Panc1 (cell line): ENCODE results near the gene MPP3. TPM values are rescaled to one million over a fixed set of nuclear protein-coding genes. Genes with fewer than 3 reads are reported as not detected.

ENCODE experiments used
- ATAC-seq: fragments of 200-7000 bp; cut with Tn5 transposase; 2 replicates; pipeline ENCODE4 v1.9.1; 2020; ENCODE audit warnings: mild to moderate bottlenecking, moderate library complexity
- BruUV-seq: library from RNA; stranded (reverse); fragments of 400-500 nt; replicated peaks from 2 replicates; lab custom pipeline; 2021; lab: Mats Ljungman, UMichigan
- CTCF ChIA-PET: fragments of 300-600 bp; sonication (Branson Sonifier 250); formaldehyde crosslinking; loops from one replicate; lab custom pipeline; 2022; ENCODE audit warnings: antibody characterized with exemption; lab: Charles Lee
- POLR2A ChIA-PET: fragments of 300-600 bp; sonication (Branson Sonifier 250); formaldehyde crosslinking; loops from one replicate; lab custom pipeline; 2022; ENCODE audit warnings: antibody characterized with exemption; lab: Charles Lee
- DNase-seq: peaks from one replicate; pipeline ENCODE4 v3.0.0-alpha.2; 2010; ENCODE audit warnings: low read depth, low spot score
- H3K27ac ChIP-seq: 2 replicates; pipeline ENCODE4 v1.5.1; 2011; ENCODE audit warnings: mild to moderate bottlenecking, low read length, inconsistent platforms
- H3K27me3 ChIP-seq: fragments of 200-500 bp; sonication (Bioruptor generic); 2 replicates; pipeline ENCODE4 v1.6.0; 2014; ENCODE audit warnings: low read length, inconsistent platforms; ENCODE audit not compliant: control insufficient read depth, insufficient read depth
- H3K36me3 ChIP-seq: fragments of 200-500 bp; sonication (Bioruptor generic); 2 replicates; pipeline ENCODE4 v1.5.1; 2014; ENCODE audit warnings: inconsistent platforms, mild to moderate bottlenecking, low read length, moderate library complexity; ENCODE audit not compliant: control insufficient read depth, insufficient read depth
- H3K4me1 ChIP-seq: 2 replicates; pipeline ENCODE4 v1.5.1; 2011; ENCODE audit warnings: inconsistent platforms, mild to moderate bottlenecking, low read length, moderate library complexity; ENCODE audit not compliant: control insufficient read depth, insufficient read depth
- H3K4me3 ChIP-seq, 2 experiments: 2 replicates each; pipeline ENCODE4 v1.5.1; 2011 to 2012; ENCODE audit warnings: low read depth in 2 of 2, low read length in 2 of 2, mild to moderate bottlenecking in 2 of 2, inconsistent platforms in 1 of 2, moderate library complexity in 1 of 2
- H3K9me3 ChIP-seq: fragments of 200-500 bp; sonication (Bioruptor generic); 2 replicates; pipeline ENCODE4 v1.5.1; 2014; ENCODE audit warnings: low read depth, mild to moderate bottlenecking, inconsistent platforms, low read length, moderate library complexity; ENCODE audit not compliant: control insufficient read depth, insufficient read depth
- CTCF ChIP-seq: fragments of 450-650 bp; IDR thresholded peaks from 2 replicates; pipeline ENCODE4 v1.5.1; 2017; ENCODE audit warnings: mild to moderate bottlenecking
- POLR2AphosphoS5 ChIP-seq: IDR thresholded peaks from 2 replicates; pipeline ENCODE4 v1.6.1; 2012; ENCODE audit warnings: mild to moderate bottlenecking, low read depth, low read length, moderate library complexity
- REST ChIP-seq, 2 experiments: IDR thresholded peaks; 2 replicates each; pipeline ENCODE4 v1.6.1; 2011 to 2012; ENCODE audit warnings: low read depth in 2 of 2, control low read depth in 1 of 2, low read length in 1 of 2, mild to moderate bottlenecking in 1 of 2, moderate library complexity in 1 of 2; ENCODE audit not compliant: insufficient read depth in 1 of 2
- SIN3A ChIP-seq: IDR thresholded peaks from 2 replicates; pipeline ENCODE4 v1.6.1; 2012; ENCODE audit warnings: low read depth, mild to moderate bottlenecking, low read length, moderate library complexity, borderline replicate concordance; ENCODE audit not compliant: insufficient read depth
- TCF7L2 ChIP-seq: IDR thresholded peaks from 2 replicates; pipeline ENCODE4 v1.6.1; 2011; ENCODE audit warnings: mild to moderate bottlenecking, low read depth, low read length, inconsistent platforms
- in situ Hi-C: cut with HindIII; loops from 2 replicates; pipeline ENCODE4 v1.10.0; 2016; ENCODE audit warnings: low sequenced_read_pairs, low pct_unique_long_range_greater_than_20kb
- intact Hi-C: fragments of 100-400 bp; cut with micrococcal nuclease; formaldehyde crosslinking; loops from one replicate; pipeline ENCODE4 v1.10.0; 2022; ENCODE audit not compliant: unreplicated experiment
- total RNA-seq: library from RNA; stranded (reverse); gene quantifications from one replicate; pipeline ENCODE4 v1.2.1, GENCODE V29; 2021; ENCODE audit not compliant: unreplicated experiment

MPP3 gene
- total RNA-seq, 1 experiment from 2014 or later: 7.1 TPM

- Histone ChIP-seq H3K27me3 (no peaks in the 10 kb centered on the region), H3K4me1 (no peaks in the 10 kb centered on the region), H3K4me3 (no peak overlapping the region), H3K27ac (no peak overlapping the region), H3K36me3 (no peaks in the 10 kb centered on the region), H3K9me3 (no peaks in the 10 kb centered on the region)
- no TSS peak for BruUV-seq
- in situ Hi-C loops (no loop called here), intact Hi-C loops (no loop called here)
- ATAC-seq: no peak
- CTCF ChIA-PET: no interaction called here
- TF ChIP-seq TCF7L2: no peak
- no peak for TF ChIP-seq CTCF
- no peak for TF ChIP-seq REST (IDR thresholded peaks at IDR 0.05; ENCODE audit: insufficient read depth in 1 of 2, low read depth in 2 of 2, low read length in 1 of 2)
- TF ChIP-seq SIN3A: no peak
- no peak for TF ChIP-seq POLR2AphosphoS5
- no peak for DNase-seq
- POLR2A ChIA-PET: no interaction called here
Observed at GRCh38 chr17:43788540-43788939, 44.4 kb downstream of the MPP3 start.

- no peaks in the 10 kb centered on the region for H3K4me1 ChIP-seq
- DNase-seq (no peak), ATAC-seq (no peak)
- POLR2A ChIA-PET: no interaction called here
- no peaks in the 10 kb centered on the region for H3K9me3 ChIP-seq
- TF ChIP-seq SIN3A (no peak), TCF7L2 (no peak), CTCF (no peak), REST (IDR thresholded peaks at IDR 0.05; ENCODE audit: insufficient read depth in 1 of 2, low read depth in 2 of 2, low read length in 1 of 2) (no peak), POLR2AphosphoS5 (no peak)
- intact Hi-C loops: no loop called here
- CTCF ChIA-PET: interaction anchor here (0.8 kb wide), 1 partner anchor 58 kb away, joined by 3 read pairs; no protein-coding TSS in a partner anchor
- in situ Hi-C loops: no loop called here
- H3K4me3 ChIP-seq: no peak overlapping the region
- BruUV-seq: no TSS peak
- H3K27ac ChIP-seq: no peak overlapping the region
- H3K36me3 ChIP-seq: no peaks in the 10 kb centered on the region
- no peaks in the 10 kb centered on the region for H3K27me3 ChIP-seq
Observed at GRCh38 chr17:43787728-43788127, 45.2 kb downstream of the MPP3 start.
